ENCODE measurements around the gene PLEKHO1.

PLEKHO1 gene

GRCh38 chr1:150110116-150110515 is 39.6 kb upstream of the PLEKHO1 start:
- ChIA-PET POLR2A (no interaction called here), CTCF (interaction anchor here (1.6 kb wide), 1 partner anchor 59 kb away, joined by 3 read pairs; no protein-coding TSS in a partner anchor)
- Histone ChIP-seq H3K36me3 (ENCODE audit: control insufficient read depth in 2 of 2, insufficient read depth in 1 of 2, low read length in 2 of 2) (peaks cover 14 to 23% of the 10 kb centered on the region in 2 experiments), H3K9me3 (ENCODE audit: control insufficient read depth, insufficient read depth, low read depth, low read length) (no peaks in the 10 kb centered on the region), H3K4me3 (ENCODE audit: low read depth, low read length) (no peak overlapping the region), H3K27ac (ENCODE audit: extremely low read depth, low read depth, low read length) (no peak overlapping the region), H3K4me1 (ENCODE audit: control insufficient read depth, insufficient read depth, low read length) (no peaks in the 10 kb centered on the region)
- TF ChIP-seq ZNF843 (tag by site-specific recombination; IDR thresholded peaks at IDR 0.05) (no peak), SETDB1 (IDR thresholded peaks at IDR 0.05; ENCODE audit: insufficient read length, low read length) (no peak), ZNF114 (tag by site-specific recombination; IDR thresholded peaks at IDR 0.05) (no peak), ZNF248 (tag by site-specific recombination; IDR thresholded peaks at IDR 0.05) (no peak), PRDM6 (tag by site-specific recombination; IDR thresholded peaks at IDR 0.05) (no peak)

GRCh38 chr1:150111670-150112069 is 38.0 kb upstream of the PLEKHO1 start:
- Histone ChIP-seq H3K9me3 (ENCODE audit: control insufficient read depth, insufficient read depth, low read depth, low read length) (no peaks in the 10 kb centered on the region), H3K4me3 (ENCODE audit: low read depth, low read length) (no peak overlapping the region), H3K36me3 (ENCODE audit: control insufficient read depth in 2 of 2, insufficient read depth in 1 of 2, low read length in 2 of 2) (peaks cover 14 to 23% of the 10 kb centered on the region in 2 experiments), H3K4me1 (ENCODE audit: control insufficient read depth, insufficient read depth, low read length) (no peaks in the 10 kb centered on the region), H3K27ac (ENCODE audit: extremely low read depth, low read depth, low read length) (no peak overlapping the region)
- CTCF ChIA-PET, result interaction anchor here (1.6 kb wide), 1 partner anchor 57 kb away, joined by 3 read pairs; no protein-coding TSS in a partner anchor
- TF ChIP-seq ZNF704 (tag by site-specific recombination; IDR thresholded peaks at IDR 0.05) (no peak), ZNF426 (tag by site-specific recombination; IDR thresholded peaks at IDR 0.05) (no peak), WT1 (tag by site-specific recombination; IDR thresholded peaks at IDR 0.05) (no peak), RBAK (tag by site-specific recombination; IDR thresholded peaks at IDR 0.05) (no peak), ZNF23 (tag by site-specific recombination; IDR thresholded peaks at IDR 0.05; ENCODE audit: borderline replicate concordance) (no peak), MEIS1 (CRISPR knock-in tag; IDR thresholded peaks at IDR 0.05; ENCODE audit: borderline replicate concordance) (no peak), ZNF350 (tag by site-specific recombination; IDR thresholded peaks at IDR 0.05) (no peak), ZFP37 (tag by site-specific recombination; IDR thresholded peaks at IDR 0.05) (no peak), ZBTB20 (tag by site-specific recombination; IDR thresholded peaks at IDR 0.05) (no peak), ZBTB10 (tag by site-specific recombination; IDR thresholded peaks at IDR 0.05) (no peak), ZSCAN5A (tag by site-specific recombination; IDR thresholded peaks at IDR 0.05) (no peak)
- POLR2A ChIA-PET, result no interaction called here

Data from HEK293 (cell line).